ENCODE measurements around the gene ZFYVE19. TPM values are rescaled to one million over a fixed set of nuclear protein-coding genes. Genes with fewer than 3 reads are reported as not detected.

ZFYVE19 gene
- total and polyA plus RNA-seq, 3 experiments from 2014 or later: 22.3 to 25.5 (median 22.5) TPM

DNA sequence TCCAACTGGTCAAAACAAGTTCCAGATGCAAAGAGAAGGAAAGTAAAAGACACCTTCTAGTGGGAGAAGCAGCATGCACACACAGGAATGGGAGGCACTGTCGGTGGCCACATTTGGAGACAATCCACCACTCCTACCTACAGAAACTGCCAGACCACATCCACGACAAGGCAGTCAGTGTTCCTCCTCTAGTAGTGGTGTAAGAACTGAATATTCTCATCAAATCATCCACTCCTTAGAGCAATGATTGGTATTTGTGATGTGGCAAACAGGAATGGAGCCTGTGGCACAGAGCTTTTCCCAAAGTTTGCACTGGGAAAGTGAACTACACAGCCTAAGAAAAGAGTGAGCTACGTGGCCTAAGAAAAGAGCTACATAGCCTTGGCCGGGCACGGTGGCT lies 31.9 kb downstream of the ZFYVE19 start:
- Mint-ChIP-seq H3K27ac (no peak overlapping the region), H3K4me1 (peaks cover 0 to 5% (median 4%) of the 10 kb centered on the region in 3 donors), H3K4me3 (no peak overlapping the region), H3K36me3 (no peaks in the 10 kb centered on the region), H3K27me3 (peaks cover 7 to 11% of the 10 kb centered on the region in 2 donors), H3K9me3 (no peaks in the 10 kb centered on the region)
- Histone ChIP-seq H3K27ac (ENCODE audit: low read depth, low read length) (no peak overlapping the region), H3K36me3 (ENCODE audit: insufficient read depth, low read length) (no peaks in the 10 kb centered on the region), H3K4me3 (ENCODE audit: low read length) (no peak overlapping the region), H3K9me3 (ENCODE audit: low read length) (no peaks in the 10 kb centered on the region), H3K27me3 (ENCODE audit: insufficient read depth, low read length, poor library complexity, severe bottlenecking) (no peaks in the 10 kb centered on the region), H3K4me1 (ENCODE audit: insufficient read depth, low read length) (no peaks in the 10 kb centered on the region)
- POLR2A ChIA-PET: no interaction called here
- CTCF ChIA-PET: interaction anchor here (1.7 kb wide), 1 partner anchor 20 kb away, joined by 7 read pairs; no protein-coding TSS in a partner anchor
- DNase-seq: no peak

DNA sequence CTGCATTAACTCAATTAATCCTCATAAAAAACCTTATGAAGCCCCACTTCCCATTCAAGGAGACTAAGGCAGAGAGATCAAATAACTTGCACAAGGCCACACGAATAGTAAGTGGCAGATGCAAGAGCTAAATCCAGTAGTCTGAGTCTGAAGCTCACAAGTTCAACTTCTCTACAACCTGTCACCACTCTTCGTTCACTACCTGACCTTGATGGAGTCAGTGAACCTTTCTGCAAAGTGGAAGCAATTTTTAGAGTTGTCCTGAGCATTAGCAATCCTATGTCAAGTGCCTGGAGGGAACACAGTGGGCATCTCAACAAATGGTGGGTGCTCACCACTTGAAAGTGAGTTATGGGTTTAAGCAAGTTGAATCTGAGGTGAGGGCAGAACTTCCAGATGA lies 34.9 kb downstream of the ZFYVE19 start:
- ChIA-PET CTCF (no interaction called here), POLR2A (no interaction called here)
- H3K27ac ChIP-seq (ENCODE audit: low read depth, low read length): no peak overlapping the region
- H3K4me1 Mint-ChIP-seq: peaks cover 5 to 16% (median 7%) of the 10 kb centered on the region in 3 donors
- H3K27me3 Mint-ChIP-seq: peaks cover 7 to 14% of the 10 kb centered on the region in 2 donors
- no peaks in the 10 kb centered on the region for H3K27me3 ChIP-seq (ENCODE audit: insufficient read depth, low read length, poor library complexity, severe bottlenecking)
- peak overlapping the region in 2 of 7 donors; percentile 63 to 77 for H3K4me3 Mint-ChIP-seq
- H3K36me3 Mint-ChIP-seq: peaks cover 0 to 3% (median 0%) of the 10 kb centered on the region in 3 donors
- DNase-seq: no peak
- no peak overlapping the region for H3K4me3 ChIP-seq (ENCODE audit: low read length)
- H3K27ac Mint-ChIP-seq: no peak overlapping the region
- H3K36me3 ChIP-seq (ENCODE audit: insufficient read depth, low read length): no peaks in the 10 kb centered on the region
- no peaks in the 10 kb centered on the region for H3K9me3 Mint-ChIP-seq
- H3K9me3 ChIP-seq (ENCODE audit: low read length): no peaks in the 10 kb centered on the region
- peaks cover 11% of the 10 kb centered on the region for H3K4me1 ChIP-seq (ENCODE audit: insufficient read depth, low read length)

DNA sequence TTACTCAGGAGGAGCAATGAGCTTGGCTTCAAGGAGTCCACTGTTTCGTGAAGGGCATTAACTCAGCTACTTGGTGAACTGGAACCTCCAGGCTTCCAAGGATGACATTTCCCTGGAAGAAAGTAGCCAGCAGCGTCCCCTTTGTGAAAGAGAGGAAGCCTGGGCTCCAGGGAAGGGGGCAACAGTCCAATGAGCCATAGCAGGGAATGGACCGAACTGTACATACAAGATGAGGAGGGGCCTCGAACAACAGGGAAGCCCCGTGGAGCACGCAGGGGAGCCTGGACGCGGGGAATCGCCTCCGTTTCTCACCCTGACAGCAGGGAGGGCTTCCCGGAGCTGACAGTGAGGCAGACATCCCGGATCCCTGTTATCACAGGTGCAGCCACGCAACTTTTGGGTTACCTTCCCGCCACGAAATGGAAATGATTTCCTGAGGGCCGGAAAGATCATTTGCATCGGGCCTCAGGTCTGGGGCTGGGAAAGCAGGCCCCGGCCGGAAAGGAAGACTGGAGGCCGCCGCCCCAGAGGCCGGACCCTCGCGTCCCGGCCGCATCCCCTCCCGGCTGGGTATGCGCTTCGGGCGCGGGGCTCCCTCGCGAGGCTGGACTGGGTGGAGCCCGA lies 36.5 kb downstream of the ZFYVE19 start:
- peak overlapping the region; percentile 78 to 90 (median 81) for H3K4me3 Mint-ChIP-seq

DNA sequence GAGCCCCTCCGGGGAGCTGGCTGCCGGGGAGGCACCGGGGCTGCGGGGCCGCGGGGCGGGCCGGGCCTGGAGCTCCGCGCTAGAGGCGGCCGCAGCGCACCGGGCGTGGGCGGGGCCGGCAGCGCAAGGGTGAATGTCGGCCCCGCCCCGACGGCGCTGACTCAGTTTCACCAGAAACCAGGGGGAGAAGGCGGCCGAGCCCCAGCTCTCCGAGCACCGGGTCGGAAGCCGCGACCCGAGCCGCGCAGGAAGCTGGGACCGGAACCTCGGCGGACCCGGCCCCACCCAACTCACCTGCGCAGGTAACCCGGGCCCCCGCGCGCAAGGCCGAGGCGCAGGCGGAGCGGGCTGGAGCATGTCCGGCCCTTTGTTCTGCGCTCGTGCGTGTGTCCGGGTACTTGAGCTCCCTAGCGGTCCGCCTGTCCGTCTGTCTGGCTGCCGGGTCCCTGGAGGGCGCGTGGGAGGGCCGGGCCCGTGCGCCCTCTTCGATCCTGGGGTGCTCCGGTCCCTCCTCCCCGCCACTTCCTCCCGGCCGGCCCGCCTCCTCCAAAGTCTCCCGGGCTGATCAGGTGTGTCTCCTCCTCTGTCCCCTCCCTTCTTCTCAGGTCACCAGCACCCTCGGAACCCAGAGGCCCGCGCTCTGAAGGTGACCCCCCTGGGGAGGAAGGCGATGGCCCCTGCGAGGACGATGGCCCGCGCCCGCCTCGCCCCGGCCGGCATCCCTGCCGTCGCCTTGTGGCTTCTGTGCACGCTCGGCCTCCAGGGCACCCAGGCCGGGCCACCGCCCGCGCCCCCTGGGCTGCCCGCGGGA lies 37.2 kb downstream of the ZFYVE19 start, which contains the start of gene SPINT1:
Gene SPINT1, plus strand, starts transcription at position 164 of the 811 bp plus-strand sequence. Its CDS starts 507 bp downstream, at position 671.
- Mint-ChIP-seq H3K27me3 (peaks cover 10 to 14% of the 10 kb centered on the region in 2 donors), H3K4me3 (peak within 1 kb of the TSS; percentile 81 to 90 (median 83)), H3K36me3 (peaks cover 0 to 3% (median 0%) of the 10 kb centered on the region in 3 donors), H3K9me3 (no peaks in the 10 kb centered on the region), H3K27ac (peak within 1 kb of the TSS in 3 of 8 donors; percentile 66 to 87 (median 75)), H3K4me1 (peaks cover 5 to 26% (median 11%) of the 10 kb centered on the region in 3 donors)
- CTCF ChIA-PET: interaction anchor here (1.0 to 8.2 kb wide), 3 partner anchors 14 to 48 kb away, joined by 3 to 64 read pairs (median 6); no protein-coding TSS in a partner anchor
- H3K27me3 ChIP-seq (ENCODE audit: insufficient read depth, low read length, poor library complexity, severe bottlenecking): no peaks in the 10 kb centered on the region
- H3K27ac ChIP-seq (ENCODE audit: low read depth, low read length): no peak within 1 kb of the TSS
- H3K4me1 ChIP-seq (ENCODE audit: insufficient read depth, low read length): peaks cover 17% of the 10 kb centered on the region
- POLR2A ChIA-PET: interaction anchor here (0.7 kb wide), 1 partner anchor 53 kb away, joined by 3 read pairs; no protein-coding TSS in a partner anchor
- H3K36me3 ChIP-seq (ENCODE audit: insufficient read depth, low read length): no peaks in the 10 kb centered on the region
- DNase-seq: peak in 3 of 5 donors; percentile 6 to 21 (median 13)
- peak within 1 kb of the TSS; percentile 60 for H3K4me3 ChIP-seq (ENCODE audit: low read length)
- no peaks in the 10 kb centered on the region for H3K9me3 ChIP-seq (ENCODE audit: low read length)

More for the DNA sequence above, 36.5 kb downstream of the ZFYVE19 start:
- no peak for DNase-seq
- CTCF ChIA-PET: interaction anchor here (1.0 to 8.2 kb wide), 4 partner anchors 15 to 50 kb away, joined by 3 to 64 read pairs (median 5); no protein-coding TSS in a partner anchor
- peak overlapping the region in 1 of 8 donors; percentile 66 for H3K27ac Mint-ChIP-seq
- Histone ChIP-seq H3K9me3 (ENCODE audit: low read length) (no peaks in the 10 kb centered on the region), H3K4me1 (ENCODE audit: insufficient read depth, low read length) (peaks cover 17% of the 10 kb centered on the region), H3K27me3 (ENCODE audit: insufficient read depth, low read length, poor library complexity, severe bottlenecking) (no peaks in the 10 kb centered on the region), H3K4me3 (ENCODE audit: low read length) (no peak overlapping the region), H3K36me3 (ENCODE audit: insufficient read depth, low read length) (no peaks in the 10 kb centered on the region), H3K27ac (ENCODE audit: low read depth, low read length) (no peak overlapping the region)
- no peaks in the 10 kb centered on the region for H3K9me3 Mint-ChIP-seq
- H3K4me1 Mint-ChIP-seq: peaks cover 5 to 26% (median 11%) of the 10 kb centered on the region in 3 donors
- H3K27me3 Mint-ChIP-seq: peaks cover 10 to 14% of the 10 kb centered on the region in 2 donors
- H3K36me3 Mint-ChIP-seq: peaks cover 0 to 3% (median 0%) of the 10 kb centered on the region in 3 donors
- POLR2A ChIA-PET: no interaction called here

DNA sequence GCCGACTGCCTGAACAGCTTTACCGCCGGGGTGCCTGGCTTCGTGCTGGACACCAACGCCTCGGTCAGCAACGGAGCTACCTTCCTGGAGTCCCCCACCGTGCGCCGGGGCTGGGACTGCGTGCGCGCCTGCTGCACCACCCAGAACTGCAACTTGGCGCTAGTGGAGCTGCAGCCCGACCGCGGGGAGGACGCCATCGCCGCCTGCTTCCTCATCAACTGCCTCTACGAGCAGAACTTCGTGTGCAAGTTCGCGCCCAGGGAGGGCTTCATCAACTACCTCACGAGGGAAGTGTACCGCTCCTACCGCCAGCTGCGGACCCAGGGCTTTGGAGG lies 37.8 kb downstream of the ZFYVE19 start:
- ChIA-PET POLR2A (interaction anchor here (0.7 kb wide), 1 partner anchor 53 kb away, joined by 3 read pairs; no protein-coding TSS in a partner anchor), CTCF (interaction anchor here (1.7 to 8.2 kb wide), 2 partner anchors 14 to 29 kb away, joined by 6 to 64 read pairs; no protein-coding TSS in a partner anchor)
- peaks cover 5 to 26% (median 11%) of the 10 kb centered on the region in 3 donors for H3K4me1 Mint-ChIP-seq
- no peaks in the 10 kb centered on the region for H3K9me3 ChIP-seq (ENCODE audit: low read length)
- no peak overlapping the region for H3K27ac ChIP-seq (ENCODE audit: low read depth, low read length)
- H3K4me1 ChIP-seq (ENCODE audit: insufficient read depth, low read length): peaks cover 17% of the 10 kb centered on the region
- H3K4me3 ChIP-seq (ENCODE audit: low read length): peak overlapping the region; percentile 60
- no peaks in the 10 kb centered on the region for H3K36me3 ChIP-seq (ENCODE audit: insufficient read depth, low read length)
- H3K27me3 Mint-ChIP-seq: peaks cover 10 to 14% of the 10 kb centered on the region in 2 donors
- H3K4me3 Mint-ChIP-seq: peak overlapping the region; percentile 73 to 90 (median 83)
- no peaks in the 10 kb centered on the region for H3K27me3 ChIP-seq (ENCODE audit: insufficient read depth, low read length, poor library complexity, severe bottlenecking)
- H3K9me3 Mint-ChIP-seq: no peaks in the 10 kb centered on the region
- peak overlapping the region in 2 of 8 donors; percentile 75 to 87 for H3K27ac Mint-ChIP-seq
- peaks cover 0 to 3% (median 0%) of the 10 kb centered on the region in 3 donors for H3K36me3 Mint-ChIP-seq
- DNase-seq: peak in 2 of 5 donors; percentile 29 to 53

DNA sequence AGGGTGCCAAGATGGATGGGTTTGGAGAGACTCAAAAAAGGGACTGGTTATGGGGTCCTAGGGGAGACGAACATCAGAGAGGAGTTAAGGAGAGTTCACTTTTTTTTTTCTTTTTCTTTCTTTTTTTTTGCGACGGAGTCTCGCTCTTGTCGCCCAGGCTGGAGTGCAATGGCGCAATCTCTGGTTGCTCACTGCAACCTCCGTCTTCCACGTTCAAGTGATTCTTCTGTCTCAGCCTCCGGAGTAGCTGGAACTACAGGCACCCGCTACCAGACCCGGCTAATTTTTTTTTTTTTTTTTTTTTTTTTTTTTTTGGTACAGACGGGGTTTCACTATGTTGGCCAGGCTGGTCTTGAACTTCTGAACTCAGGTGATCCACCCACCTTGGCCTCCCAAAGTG lies 38.1 kb downstream of the ZFYVE19 start:
- H3K27ac Mint-ChIP-seq: peak overlapping the region in 2 of 8 donors; percentile 75 to 87
- peaks cover 5 to 26% (median 11%) of the 10 kb centered on the region in 3 donors for H3K4me1 Mint-ChIP-seq
- POLR2A ChIA-PET: interaction anchor here (0.7 kb wide), 2 partner anchors 47 to 53 kb away, joined by 3 read pairs; no protein-coding TSS in a partner anchor

DNA sequence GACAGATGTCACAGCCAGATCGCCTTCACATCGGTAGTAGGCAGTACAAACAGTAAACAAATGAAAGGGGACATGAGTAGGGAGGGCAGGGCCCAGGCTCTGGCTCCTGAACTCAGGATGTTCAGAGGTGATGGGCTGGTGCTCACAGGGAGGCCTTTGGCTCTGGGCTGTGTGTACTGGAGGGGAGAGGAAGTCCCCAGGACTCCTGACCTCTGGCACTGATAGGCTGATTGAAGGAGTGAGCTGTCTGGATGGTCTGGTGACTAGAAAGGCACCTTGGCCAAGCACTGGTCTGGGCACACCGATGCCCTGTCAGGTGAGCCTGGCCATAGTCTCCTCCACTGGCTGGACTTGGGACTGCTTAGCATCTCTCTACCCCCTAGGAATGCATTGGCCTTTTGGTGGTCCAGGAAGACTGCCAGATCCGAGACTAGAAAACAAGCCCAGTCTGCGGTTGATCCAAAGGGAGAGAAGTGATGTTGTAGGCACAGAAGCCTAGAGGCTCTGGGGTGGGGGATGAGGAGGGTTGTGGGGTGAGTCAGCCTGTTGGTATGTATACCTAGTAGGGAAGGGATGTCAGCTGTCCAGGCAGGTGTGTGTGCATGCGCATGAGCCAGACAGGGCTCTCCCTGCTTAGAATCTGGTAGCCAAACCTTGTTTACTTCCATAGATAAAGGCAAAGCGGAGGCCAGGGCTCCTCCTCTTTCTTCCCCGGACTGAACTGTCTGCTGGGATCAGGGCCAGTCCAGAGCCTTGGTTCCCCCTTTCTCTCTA lies 38.8 kb downstream of the ZFYVE19 start:
- Histone ChIP-seq H3K4me3 (ENCODE audit: low read length) (no peak overlapping the region), H3K9me3 (ENCODE audit: low read length) (no peaks in the 10 kb centered on the region), H3K27ac (ENCODE audit: low read depth, low read length) (no peak overlapping the region), H3K4me1 (ENCODE audit: insufficient read depth, low read length) (peaks cover 17% of the 10 kb centered on the region), H3K36me3 (ENCODE audit: insufficient read depth, low read length) (no peaks in the 10 kb centered on the region), H3K27me3 (ENCODE audit: insufficient read depth, low read length, poor library complexity, severe bottlenecking) (no peaks in the 10 kb centered on the region)
- Mint-ChIP-seq H3K9me3 (no peaks in the 10 kb centered on the region), H3K4me1 (peaks cover 5 to 26% (median 11%) of the 10 kb centered on the region in 3 donors), H3K36me3 (peaks cover 0 to 3% (median 0%) of the 10 kb centered on the region in 3 donors), H3K27me3 (peaks cover 11 to 14% of the 10 kb centered on the region in 2 donors), H3K4me3 (peak overlapping the region; percentile 37 to 90 (median 68)), H3K27ac (peak overlapping the region in 1 of 8 donors; percentile 47)
- no peak for DNase-seq
- CTCF ChIA-PET: interaction anchor here (8.2 kb wide), 1 partner anchor 13 kb away, joined by 64 read pairs; no protein-coding TSS in a partner anchor
- POLR2A ChIA-PET: interaction anchor here (0.7 kb wide), 1 partner anchor 46 kb away, joined by 3 read pairs; no protein-coding TSS in a partner anchor

More for the DNA sequence above, 38.1 kb downstream of the ZFYVE19 start:
- H3K36me3 Mint-ChIP-seq: peaks cover 0 to 3% (median 0%) of the 10 kb centered on the region in 3 donors
- H3K9me3 ChIP-seq (ENCODE audit: low read length): no peaks in the 10 kb centered on the region
- H3K4me3 Mint-ChIP-seq: peak overlapping the region; percentile 73 to 90 (median 83)
- no peaks in the 10 kb centered on the region for H3K36me3 ChIP-seq (ENCODE audit: insufficient read depth, low read length)
- CTCF ChIA-PET: interaction anchor here (1.7 to 8.2 kb wide), 2 partner anchors 13 to 28 kb away, joined by 6 to 64 read pairs; no protein-coding TSS in a partner anchor
- H3K4me3 ChIP-seq (ENCODE audit: low read length): peak overlapping the region; percentile 60
- H3K27me3 Mint-ChIP-seq: peaks cover 10 to 14% of the 10 kb centered on the region in 2 donors
- H3K4me1 ChIP-seq (ENCODE audit: insufficient read depth, low read length): peaks cover 17% of the 10 kb centered on the region
- no peak overlapping the region for H3K27ac ChIP-seq (ENCODE audit: low read depth, low read length)
- H3K9me3 Mint-ChIP-seq: no peaks in the 10 kb centered on the region
- no peaks in the 10 kb centered on the region for H3K27me3 ChIP-seq (ENCODE audit: insufficient read depth, low read length, poor library complexity, severe bottlenecking)
- DNase-seq: no peak
